Thyroid gland (tissue), 4 donors: Measurements from ENCODE around the gene ARPP21.

ENCODE experiments used
- CTCF ChIP-seq, 6 experiments: fragments of 200-600 bp in 3 of 6; fragments of 450-650 bp in 3 of 6; sonication (generic) in 3 of 6; IDR thresholded peaks; one replicate each; pipeline ENCODE4 v1.5.1; 2016 to 2019; ENCODE audit warnings: antibody characterized with exemption in 6 of 6, mild to moderate bottlenecking in 2 of 6, inconsistent platforms in 1 of 6, moderate library complexity in 1 of 6
- POLR2A ChIP-seq, 2 donors: fragments of 450-650 bp; IDR thresholded peaks; one replicate each; pipeline ENCODE4 v1.6.1; 2017; ENCODE audit warnings: antibody characterized with exemption in 2 of 2, mild to moderate bottlenecking in 2 of 2, moderate library complexity in 1 of 2

- TF ChIP-seq CTCF (IDR thresholded peaks at IDR 0.05) (no peak), POLR2A (IDR thresholded peaks at IDR 0.05) (no peak)
Observed at GRCh38 chr3:35705904-35706303, 66.6 kb downstream of the ARPP21 start.
